GM18520 (cell line): ENCODE results near the gene MYBBP1A.

Experiments used
- ATAC-seq: cut with Tn5 transposase; IDR thresholded peaks from one replicate; pipeline ENCODE4 v1.9.1; 2021; ENCODE audit not compliant: unreplicated experiment

The MYBBP1A gene

DNA sequence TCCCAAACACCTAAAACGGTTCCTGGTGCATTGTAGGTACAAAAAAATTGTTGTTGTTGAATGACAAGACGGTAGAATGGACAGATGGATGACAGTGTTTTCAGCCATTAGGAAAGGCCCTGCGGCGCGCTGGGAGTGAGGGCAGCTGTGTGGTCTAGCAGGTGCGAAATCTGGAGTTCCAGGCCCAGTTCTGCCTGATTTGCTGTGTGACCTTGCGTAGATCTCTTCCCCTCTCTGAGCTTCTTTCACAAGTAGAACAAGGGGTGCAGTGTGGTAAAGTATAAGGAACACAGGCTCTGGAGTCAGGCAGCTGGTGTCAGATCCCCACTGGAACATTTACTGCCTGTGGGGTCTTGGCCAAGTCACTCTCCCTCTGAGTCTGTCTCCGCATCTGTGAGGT, 31.2 kb downstream of the MYBBP1A start:
- ATAC-seq = no peak

- ATAC-seq = no peak
These were observed 32.5 kb downstream of the MYBBP1A start for GRCh38 chr17:4522661-4523060.

GRCh38 chr17:4520894-4521600, 34.1 kb downstream of the MYBBP1A start:
- ATAC-seq = no peak

DNA sequence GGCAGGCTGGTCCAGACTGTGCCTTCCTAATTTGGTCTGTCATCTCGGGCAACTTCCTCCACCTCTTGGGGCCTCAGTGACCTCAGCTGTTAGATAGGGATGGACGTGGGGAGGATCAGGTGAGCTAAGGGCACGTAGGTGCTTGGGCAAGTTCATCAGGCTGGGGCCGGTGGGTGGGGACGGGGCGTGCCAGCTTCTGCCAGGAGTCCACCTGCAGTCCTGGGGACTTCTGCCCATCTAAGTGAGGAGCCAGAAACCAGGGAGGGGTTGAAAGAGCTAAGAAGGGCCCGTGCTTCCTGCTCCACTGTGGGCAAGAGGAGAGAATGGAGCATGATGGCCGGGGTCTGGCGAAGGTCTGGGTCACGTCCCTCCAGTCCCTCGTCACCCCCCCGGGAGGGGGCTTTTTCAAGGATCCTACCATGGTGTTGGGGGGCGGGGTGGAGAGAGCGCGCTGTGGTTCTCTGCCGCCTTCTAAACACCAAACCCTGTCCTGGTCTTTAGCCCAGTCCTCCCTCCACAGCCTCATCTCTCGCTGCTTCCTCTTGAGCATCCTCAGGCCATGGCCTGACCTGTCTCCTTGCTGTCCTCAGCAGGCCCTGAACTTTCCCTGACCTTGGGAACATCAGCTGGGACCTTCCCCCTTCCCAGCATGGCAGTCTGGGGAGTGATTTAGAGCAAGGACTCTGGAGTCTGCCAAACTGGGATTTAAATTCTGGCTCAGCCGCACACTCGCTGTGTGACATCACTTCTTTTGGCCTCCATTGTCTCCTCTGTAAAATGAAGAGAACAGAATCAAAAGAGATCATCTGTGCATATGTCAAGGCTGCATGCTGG, 34.9 kb downstream of the MYBBP1A start:
- ATAC-seq = no peak

GRCh38 chr17:4519361-4519788, 35.8 kb downstream of the MYBBP1A start:
- ATAC-seq = no peak

DNA sequence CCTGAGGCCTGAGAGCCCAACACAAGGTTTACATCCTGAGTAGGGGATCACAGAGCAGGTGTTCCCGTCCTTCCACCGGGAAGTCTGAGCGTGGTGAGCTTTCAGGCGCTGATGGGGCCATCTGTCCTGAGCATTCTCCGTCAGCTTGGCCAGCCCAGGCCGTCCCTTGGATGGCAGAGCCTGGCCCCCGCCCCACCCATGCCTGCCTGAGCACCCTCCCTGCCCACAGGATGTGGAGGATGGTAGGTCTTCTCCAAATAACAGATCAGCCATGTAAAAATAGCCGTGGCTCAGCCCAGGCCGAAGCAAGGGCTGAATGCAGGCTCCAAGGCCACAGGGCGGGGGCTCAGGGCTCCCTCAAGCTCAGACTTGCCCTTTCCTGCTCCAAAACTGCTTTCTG, 36.3 kb downstream of the MYBBP1A start:
- no peak for ATAC-seq

DNA sequence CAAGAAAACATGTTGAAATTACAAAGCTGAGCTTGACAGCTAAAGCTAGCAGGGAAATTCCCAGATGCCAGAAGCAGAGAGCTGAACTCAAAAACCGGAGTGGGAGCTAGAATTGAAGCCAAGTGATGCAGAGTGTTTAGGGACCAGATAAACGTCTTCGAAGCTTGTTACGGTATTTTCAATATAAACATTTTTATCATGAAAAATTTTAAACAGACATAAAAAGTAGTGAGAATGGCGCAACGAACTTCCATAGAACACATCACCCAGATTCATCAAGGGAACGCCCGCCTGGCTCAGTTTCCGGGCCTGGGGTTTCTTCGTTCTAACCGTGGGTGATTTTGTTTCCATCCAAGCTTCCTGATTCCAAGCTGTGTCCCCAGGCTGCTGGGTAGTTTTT, 38.4 kb downstream of the MYBBP1A start:
- ATAC-seq = no peak

- no peak for ATAC-seq
These were observed 39.7 kb downstream of the MYBBP1A start for GRCh38 chr17:4515501-4515900.

GRCh38 chr17:4514779-4515178, 40.4 kb downstream of the MYBBP1A start:
- no peak for ATAC-seq

- no peak for ATAC-seq
These were observed 41.0 kb downstream of the MYBBP1A start for GRCh38 chr17:4514206-4514605.

DNA sequence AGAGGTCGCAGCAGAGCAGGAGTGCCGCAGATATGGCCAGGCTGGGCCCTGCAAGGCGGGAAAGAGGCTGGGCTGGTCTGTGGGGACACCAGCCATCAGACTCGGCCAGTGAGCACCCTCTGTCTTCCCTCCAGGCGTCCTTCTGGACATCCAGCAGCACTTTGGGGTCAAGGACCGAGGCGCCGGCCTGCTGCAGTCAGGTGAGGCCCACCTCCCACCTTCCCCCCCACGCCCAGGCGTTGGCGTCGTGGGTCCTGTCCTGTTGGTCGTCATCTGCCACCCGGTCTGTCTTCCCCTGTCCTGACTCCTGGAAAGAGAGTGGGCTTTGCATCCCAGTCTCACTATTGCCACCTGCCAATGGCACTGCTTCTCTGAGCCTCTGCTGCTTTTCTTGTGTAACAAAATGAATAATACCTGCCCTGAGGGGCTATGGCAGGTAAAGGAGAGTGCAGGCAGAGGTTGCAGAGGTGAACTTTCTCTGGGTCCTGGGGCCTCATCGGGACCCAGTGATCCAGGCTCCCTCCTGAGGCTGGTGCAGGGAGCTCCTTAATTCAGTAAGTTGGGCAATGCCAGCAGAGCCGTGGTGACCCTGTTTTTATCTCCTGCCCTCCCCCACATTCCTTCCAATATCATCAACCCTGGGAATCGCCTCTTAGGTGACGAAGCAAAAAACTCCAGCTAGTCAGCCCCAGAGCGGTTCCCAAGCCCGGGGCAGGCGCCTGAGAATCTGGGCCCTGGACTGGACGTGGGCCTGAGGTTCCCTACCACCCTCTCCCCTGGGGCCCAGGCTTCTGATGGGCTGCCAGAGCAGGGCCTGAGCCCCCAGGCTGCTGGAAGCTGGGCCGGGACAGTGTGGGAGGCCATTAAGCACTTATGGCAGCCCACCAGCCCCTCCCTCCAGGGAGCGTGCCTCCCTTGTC, 41.8 kb downstream of the MYBBP1A start:
- no peak for ATAC-seq

- ATAC-seq = no peak
These were observed 42.8 kb downstream of the MYBBP1A start for GRCh38 chr17:4512156-4513112.

DNA sequence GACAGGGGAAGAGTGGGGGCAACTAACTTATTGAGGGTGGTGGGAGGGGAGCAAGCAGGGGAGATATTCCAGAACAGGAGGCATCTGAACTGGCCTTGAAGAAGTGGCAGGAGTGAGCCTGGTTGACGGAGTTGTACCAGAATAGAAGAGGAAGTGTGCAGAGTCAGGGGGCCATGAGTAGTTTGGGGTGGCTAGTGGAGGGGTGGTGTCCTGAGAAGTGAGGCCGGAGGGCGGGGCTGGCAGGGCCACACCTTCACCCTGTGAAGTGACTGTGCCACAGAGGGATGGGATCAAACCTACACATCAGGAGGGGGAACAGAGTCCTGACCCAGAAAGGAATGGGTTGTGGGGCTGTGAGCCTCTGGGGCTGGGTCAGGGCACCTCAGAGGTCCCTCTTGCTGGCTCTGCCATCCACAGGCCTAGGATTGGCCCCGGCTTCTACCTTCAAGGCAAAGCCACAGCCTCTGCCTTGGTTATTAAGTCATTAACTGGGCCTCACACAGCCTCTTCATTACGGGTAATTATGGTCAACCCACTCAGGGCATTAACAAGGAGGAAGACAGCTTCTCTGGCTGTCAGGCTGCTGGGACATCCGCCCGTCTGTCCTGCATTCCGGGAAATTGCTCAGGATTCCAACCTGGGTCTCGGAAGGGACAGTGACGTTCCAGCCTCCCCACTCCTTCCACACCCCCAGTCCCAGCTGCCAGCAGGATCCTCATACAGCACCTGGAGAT, 43.8 kb downstream of the MYBBP1A start:
- ATAC-seq = no peak

GRCh38 chr17:4510618-4510941, 44.6 kb downstream of the MYBBP1A start:
- no peak for ATAC-seq

DNA sequence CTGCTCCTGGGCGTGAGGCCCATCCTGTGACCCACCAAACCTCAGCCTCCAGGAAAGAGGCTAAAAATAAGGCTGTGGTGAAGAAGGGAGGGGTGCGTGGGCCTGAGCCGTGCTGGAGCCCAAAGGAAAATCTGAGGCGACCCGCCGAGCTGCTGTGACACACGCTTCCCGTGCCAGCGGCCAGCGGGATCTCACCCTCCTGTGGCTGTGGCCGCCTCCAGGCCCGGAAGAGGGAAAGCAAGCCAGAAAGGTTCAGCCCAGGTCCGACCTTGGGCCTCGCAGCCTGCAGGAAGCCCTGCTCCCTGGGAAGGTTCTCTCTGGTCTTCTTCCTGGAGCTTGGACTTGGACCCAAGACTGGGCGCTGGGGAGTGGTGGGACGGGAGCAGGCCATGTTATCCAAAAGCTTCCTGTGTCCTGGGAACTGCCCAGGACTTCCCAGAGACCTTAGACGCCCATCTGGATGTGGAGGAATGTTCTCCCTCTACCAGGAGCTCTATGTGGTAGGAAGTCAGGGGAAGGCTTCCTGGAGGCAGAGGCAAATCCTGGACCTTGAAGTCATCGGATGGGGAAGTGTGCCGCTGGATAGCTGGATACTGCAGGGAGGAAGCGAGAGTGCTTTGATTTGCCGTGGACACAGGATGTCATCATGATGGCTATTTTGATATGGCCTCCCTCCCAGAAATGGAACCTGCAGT, 45.1 kb downstream of the MYBBP1A start:
- ATAC-seq = no peak

GRCh38 chr17:4509401-4509800, 45.8 kb downstream of the MYBBP1A start:
- no peak for ATAC-seq

DNA sequence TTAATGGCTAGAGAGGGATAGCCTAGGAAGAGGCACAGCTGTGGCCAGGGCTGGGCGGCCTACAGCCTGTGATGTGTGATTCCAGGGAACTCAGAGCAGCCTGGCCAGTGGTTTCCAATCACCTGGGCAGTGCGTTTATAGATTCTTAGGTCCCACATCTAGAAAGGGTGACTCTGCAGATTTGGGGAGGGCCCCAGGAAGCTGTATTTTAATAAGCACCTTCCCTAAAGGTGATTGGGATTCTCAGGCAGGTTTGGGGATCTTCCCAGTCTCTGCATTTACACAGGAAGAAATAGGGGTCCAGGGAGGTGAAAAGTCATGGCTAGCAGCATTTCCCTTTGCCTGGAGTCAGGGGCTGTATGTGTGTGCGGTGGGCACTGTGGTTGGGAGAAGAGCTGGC, 47.0 kb downstream of the MYBBP1A start:
- no peak for ATAC-seq

- no peak for ATAC-seq
These were observed 47.6 kb downstream of the MYBBP1A start for GRCh38 chr17:4507361-4508111.
